HPDE6-E6E7 (cell line): ENCODE results near the gene CD247.

Source experiments
- DNase-seq: peaks from one replicate; pipeline ENCODE4 v3.0.0; 2011; ENCODE audit warnings: missing footprints; ENCODE audit errors: extremely low spot score

The CD247 gene

GRCh38 chr1:167439301-167439988 lies 78.9 kb downstream of the CD247 start:
- peak; percentile 52 for DNase-seq

- no peak for DNase-seq
Observed at GRCh38 chr1:167438171-167439138, 79.9 kb downstream of the CD247 start.

GRCh38 chr1:167435484-167435883 lies 82.8 kb downstream of the CD247 start:
- DNase-seq: no peak

DNA sequence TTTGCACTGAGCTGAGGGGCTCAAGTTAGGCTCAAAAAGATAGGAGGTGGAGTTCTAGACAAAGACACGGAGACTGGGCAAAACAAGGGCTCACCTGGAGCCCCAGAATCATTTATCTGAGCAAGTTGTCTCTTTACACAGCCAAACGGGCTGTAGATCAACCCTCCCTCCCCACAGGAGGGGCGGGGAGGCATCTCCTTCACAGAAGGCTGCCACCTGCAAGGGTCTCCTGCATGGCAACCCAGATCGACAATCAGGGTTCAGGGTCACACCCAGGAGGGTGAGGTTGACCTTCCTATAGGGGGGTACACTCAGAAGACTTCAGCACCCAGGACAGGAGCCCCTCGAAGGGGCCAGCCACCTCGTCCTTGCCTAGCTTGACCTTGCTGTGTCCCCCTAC lies 84.0 kb downstream of the CD247 start:
- DNase-seq: no peak

DNA sequence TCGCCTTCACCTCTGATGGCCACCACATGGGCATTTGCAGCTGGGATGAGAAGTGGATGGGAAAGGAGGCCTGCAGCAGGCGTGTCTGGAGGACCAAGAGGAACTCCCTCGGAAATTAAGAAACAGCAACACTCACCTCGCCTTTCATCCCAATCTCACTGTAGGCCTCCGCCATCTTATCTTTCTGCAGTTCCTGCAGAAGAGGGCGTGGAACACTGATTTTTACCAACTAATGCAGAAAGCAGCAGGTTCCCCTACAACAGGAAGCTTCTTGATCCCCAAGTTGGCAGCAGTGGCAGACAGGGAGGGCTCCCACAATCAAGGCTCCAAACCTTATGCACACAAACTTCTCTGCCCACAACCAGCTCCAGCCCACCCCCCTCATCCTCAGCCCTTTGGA lies 84.4 kb downstream of the CD247 start:
- no peak for DNase-seq

- no peak for DNase-seq
Observed at GRCh38 chr1:167432780-167433179, 85.5 kb downstream of the CD247 start.

DNA sequence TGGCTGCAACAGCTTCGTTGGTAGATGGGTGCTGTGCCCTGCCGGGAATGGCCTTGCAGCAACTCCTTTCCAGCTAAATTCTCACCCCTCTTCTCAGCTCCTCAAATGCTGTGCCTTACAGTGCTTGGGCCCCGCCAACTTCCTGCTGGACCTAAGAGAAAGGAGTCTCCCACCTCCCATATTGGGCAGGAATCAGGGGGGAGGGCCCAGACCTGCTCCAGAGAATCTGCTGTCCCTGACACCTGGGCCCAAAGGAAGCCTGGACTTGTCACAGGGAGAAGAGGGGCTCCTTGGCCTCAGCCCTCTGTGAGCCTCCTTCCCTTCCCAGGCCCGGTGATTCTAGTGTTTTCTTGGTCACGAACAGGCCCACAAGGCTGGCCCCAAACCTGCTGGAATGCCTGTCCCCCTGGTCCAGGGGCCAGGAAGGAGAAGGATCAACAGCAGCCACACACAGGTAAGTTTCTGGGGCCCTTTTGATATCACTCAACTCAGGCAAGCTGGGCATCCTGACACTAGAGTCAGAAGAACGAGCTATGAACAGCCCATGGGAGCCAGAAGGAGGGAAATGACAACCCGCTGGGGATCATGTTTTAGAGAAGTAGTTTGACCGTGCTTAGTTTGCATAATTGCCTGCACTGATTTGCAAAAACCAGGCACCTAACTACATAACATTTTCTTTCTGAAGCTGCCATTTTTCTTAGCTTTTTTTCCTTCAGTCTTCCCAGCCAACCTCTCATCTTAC lies 86.2 kb downstream of the CD247 start:
- DNase-seq: no peak

DNA sequence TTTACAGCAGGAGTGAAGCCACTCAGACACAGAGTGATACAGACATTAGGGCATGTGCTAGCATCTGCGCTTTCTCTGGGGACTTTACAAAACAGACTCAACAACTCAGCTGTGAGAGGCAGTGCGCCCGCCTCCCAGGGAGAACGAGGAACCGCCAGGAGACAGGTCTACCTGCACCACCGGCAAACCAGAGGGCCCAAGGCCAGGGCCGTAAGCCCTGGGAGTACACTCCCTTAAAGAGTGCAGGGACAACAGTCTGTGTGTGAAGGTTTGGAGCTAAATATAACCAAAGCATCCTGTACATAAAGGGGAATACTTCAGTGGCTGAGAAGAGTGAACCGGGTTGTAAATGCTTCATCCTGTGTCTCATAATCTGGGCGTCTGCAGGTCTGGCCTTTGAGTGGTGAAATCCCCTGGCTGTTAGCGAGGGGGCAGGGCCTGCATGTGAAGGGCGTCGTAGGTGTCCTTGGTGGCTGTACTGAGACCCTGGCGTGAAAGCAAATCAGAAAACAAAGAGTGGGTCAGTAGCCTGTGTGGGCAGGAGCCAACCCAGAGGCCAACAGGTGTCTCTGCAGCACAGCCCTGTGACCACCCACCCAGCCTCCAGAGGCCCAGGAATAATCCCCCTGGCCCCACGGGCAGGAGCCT lies 86.9 kb downstream of the CD247 start:
- DNase-seq: no peak

DNA sequence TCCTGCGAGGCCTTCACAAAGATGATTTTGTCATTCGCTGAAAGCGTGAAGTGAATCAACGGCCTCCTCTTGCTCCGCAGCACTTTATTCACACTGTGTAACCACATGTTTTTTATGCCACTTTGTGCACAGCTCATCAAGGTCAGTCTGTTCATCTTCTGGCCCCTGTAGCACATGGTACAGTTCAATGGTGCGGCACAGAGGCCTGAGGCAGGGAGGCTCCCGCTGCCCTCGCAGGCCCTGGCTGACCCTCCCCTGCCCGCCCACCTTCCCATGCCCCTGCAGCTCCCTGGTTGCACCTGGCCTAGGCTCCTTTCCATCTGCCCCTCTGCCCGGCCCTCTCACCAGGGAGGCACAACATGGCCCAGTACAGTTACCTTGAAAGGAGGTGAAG lies 87.5 kb downstream of the CD247 start:
- no peak for DNase-seq

DNA sequence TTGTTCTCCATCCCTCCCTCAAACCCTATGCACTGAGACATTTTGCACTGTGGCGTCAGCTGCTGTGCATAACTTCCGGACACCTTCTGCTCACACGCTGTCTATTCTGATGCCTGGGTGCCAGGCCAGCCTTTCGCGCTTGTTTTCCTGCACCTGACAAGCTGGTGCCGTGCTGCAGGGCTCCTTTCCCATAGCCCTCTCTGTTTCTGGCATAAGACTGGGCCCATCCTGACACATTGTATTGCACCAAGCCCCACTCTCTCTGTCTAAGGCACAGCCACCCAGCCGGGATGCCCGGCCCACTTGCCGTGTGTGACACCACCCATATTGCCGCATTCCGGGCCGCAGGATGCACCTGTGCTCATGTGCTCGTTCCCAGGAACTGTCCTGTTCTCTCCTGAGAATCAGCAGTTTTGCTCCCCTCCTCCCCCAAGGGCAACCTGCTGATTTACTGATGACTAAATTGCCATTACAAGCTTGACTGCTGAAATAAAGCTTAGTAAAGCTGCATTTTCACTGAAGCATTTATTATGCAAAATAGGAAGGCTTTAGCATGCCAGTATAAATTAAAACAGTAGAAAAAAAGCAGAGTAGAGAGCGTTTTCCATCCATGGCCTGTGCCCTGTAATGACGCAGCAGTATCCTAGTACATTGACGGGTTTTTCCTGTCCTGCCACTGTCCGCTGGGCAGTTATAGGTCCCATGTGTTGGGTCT lies 88.0 kb downstream of the CD247 start:
- no peak for DNase-seq

- no peak for DNase-seq
Observed at GRCh38 chr1:167429612-167430011, 88.7 kb downstream of the CD247 start.

DNA sequence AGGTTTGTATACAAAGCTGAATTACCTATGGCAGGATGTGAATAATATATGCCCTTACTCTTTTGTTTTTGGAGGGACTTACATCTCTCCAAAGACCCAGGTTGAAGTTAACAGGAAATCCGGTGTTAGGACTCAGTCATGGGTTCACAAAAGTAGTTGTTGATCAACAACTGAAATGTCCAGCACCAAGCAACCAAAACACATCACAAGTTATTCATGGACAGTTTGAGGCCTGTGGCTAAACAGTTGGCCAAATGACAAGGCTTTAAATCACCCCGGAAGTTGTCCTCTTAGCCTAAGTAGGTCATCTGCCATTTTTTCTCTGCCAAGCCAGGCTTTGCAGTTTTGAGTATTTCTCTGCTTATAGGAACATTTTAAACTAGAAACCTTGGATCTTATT lies 89.9 kb downstream of the CD247 start:
- no peak for DNase-seq

- DNase-seq: no peak
Observed at GRCh38 chr1:167427848-167428247, 90.5 kb downstream of the CD247 start.

DNA sequence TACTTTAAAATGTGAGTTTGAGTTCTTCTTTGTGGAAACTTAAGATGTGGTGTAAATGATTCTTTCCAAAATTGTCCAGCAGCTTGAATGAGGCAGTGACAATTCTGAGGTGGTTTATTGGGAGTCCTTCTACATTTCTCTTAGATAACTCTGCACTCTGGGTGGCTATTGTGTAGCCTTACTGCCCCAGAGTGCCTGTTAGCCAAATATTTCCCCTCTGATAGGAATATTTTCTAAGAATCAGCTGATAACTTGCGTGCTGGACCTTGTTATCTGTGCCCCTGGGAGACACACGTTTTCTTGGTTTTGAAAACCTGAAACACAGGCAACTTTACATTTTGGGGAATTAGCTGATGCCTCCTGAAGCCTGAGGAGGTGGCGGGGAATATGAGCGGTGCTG lies 91.6 kb downstream of the CD247 start:
- no peak for DNase-seq

DNA sequence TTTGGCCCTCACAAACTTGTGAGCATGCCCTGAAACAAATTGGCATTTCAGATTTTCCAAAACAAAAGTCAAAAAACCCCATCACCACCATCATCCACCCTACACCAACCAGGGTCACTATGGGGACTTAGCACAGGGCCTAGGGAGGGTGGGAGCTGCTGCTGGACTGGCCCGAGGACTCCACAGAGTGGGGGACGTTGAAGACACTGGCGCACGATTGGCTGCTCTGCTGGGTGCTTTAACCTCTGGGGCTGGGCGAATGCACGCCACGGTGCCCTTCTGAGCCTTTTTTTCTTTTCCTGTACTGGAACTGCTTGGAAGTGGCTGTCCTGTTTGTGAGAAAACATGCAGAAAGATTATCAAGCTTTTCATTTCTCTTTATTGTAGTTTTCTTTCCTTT lies 92.8 kb downstream of the CD247 start:
- no peak for DNase-seq

GRCh38 chr1:167423684-167424619 lies 94.4 kb downstream of the CD247 start:
- no peak for DNase-seq

- no peak for DNase-seq
Observed at GRCh38 chr1:167420510-167420909, 97.8 kb downstream of the CD247 start.

- no peak for DNase-seq
Observed at GRCh38 chr1:167419245-167419644, 99.1 kb downstream of the CD247 start.

GRCh38 chr1:167418391-167418790 lies 99.9 kb downstream of the CD247 start:
- no peak for DNase-seq

- DNase-seq: no peak
Observed at GRCh38 chr1:167416506-167416905, 101.8 kb downstream of the CD247 start.
